ENCODE results near the gene NTN3.

NTN3 gene

DNA sequence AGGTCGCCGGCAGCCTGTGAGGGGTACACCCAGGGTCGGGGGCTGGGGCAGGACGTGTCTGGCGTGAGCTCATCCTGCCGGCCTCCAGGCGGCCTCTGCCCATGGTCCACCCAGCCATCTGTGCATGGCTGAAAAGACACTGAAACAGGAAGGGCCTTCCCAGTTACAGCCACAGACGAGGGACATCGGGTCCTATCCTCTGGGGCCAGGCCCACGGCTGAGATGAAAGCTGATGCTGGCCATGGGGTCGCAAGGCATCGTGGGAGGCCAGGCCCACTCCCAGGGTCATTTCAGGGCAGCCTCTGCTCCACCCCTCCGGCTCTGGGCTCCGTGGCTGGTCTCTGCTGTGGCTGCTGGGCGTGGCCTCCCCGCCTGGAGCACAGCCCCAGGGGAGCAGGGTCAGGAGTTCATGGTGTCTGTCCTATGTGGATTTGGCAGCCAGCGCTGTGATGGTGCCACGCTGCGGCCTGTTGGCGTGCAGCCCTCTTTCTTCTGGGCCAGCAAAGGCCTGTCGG is 26.1 kb downstream of the NTN3 start:
- no peak for DNase-seq (ENCODE audit: low read depth)

DNA sequence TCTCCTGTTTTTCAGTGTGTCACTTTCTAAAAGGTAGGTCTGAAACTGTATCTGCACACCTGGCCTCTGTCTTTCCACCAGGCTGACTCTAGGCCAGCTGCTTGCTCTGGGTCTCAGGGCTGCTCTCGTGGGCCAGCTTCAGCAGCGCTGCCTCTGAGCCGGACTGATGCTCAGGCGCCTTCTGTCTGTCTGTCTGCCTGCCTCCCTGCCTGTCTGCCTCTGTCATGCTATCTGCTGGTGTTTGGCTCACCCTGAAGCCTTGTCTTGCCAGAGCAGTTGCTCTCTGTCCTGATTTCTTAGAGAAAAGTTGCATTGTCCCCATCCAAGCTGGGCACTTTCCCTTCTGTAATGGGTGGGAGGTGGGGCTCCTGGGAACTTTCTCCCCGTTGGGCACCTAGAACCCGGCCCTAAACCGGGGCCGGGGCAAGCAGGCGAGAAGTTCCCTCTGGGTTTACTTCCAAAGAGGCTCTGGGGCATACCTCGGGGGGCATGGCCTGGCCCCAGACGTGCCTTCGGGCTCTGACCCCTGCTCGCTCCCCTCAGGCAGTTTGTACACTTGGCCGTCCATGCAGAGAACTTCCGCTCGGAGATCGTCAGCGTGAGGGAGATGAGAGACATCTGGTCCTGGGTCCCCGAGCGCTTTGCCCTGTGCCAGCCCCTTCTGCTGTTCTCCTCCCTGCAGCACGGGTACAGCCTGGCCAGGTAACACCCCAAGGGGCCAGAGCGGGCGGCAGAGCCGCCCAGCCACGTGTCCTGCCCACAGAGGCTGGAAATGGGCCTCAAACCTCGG is 26.8 kb downstream of the NTN3 start:
- DNase-seq (ENCODE audit: low read depth): no peak

GRCh38 chr16:2498531-2499253 is 27.6 kb downstream of the NTN3 start:
- no peak for DNase-seq (ENCODE audit: low read depth)

GRCh38 chr16:2499454-2499853 is 28.4 kb downstream of the NTN3 start:
- no peak for DNase-seq (ENCODE audit: low read depth)

- no peak for DNase-seq (ENCODE audit: low read depth)
Measured at GRCh38 chr16:2499890-2500429, 28.9 kb downstream of the NTN3 start.

DNA sequence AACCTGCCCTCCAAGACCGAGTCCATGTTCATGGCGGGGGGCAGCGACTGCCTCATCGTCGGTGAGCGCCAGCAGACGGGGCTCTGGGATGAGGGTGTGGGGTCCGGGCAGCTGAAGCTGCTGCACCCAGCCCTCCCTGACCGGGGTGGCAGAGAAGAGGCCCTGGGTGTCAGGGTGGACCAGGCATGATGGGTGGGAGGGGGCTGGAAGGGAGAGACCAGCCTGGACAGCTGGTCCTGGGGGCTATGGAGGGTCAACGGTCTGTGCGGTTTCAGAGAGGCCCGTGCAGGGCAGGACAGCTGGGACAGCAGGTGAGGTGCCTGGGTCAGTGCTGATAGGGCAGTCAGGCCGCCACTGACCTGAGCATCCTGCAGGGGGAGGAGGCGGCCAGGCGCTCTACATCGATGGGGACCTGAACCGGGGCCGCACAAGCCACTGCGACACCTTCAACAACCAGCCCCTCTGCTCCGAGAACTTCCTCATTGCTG is 29.4 kb downstream of the NTN3 start:
- DNase-seq (ENCODE audit: low read depth): no peak

DNA sequence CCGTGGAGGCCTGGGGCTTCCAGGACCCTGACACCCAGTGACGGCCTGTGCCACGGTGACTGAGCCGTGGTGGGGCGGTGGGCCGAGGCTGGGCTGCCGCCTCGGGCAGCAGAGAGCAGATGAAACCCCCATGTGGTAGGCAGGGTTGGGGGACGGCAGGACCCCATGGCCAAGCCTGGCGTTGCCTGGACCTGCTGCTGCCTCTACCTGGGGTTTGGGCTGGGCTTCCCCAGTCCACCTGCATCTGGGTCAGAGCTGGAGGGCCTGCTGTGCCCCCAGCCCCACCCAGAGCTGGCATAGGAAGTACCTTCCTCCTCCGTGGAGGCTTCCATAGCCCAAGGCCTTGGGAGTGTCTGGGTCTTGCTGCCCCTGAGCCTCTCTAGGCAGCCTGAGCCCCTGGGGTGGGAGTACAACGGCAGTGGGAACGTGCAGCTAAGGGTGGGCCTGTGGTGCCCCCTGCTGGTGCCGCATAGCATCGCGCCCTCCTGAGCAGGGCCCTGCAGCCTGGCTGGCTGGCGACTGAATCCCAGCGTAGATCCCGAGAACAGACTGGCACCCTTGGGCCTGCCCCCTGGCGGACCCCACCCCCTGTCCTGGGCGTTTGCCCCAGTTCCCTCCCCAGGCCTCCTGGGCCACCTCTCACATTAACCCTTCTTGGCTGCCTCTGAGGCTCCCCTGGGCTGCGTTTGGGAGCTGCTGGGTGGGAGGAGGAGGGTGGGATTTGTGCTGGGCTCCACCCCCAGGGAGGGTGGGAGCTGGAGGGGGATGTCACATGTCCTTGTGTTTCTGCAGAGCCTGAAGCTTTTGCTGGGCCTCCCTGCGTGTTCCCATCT is 30.0 kb downstream of the NTN3 start:
- peak; percentile 75 for DNase-seq (ENCODE audit: low read depth)

DNA sequence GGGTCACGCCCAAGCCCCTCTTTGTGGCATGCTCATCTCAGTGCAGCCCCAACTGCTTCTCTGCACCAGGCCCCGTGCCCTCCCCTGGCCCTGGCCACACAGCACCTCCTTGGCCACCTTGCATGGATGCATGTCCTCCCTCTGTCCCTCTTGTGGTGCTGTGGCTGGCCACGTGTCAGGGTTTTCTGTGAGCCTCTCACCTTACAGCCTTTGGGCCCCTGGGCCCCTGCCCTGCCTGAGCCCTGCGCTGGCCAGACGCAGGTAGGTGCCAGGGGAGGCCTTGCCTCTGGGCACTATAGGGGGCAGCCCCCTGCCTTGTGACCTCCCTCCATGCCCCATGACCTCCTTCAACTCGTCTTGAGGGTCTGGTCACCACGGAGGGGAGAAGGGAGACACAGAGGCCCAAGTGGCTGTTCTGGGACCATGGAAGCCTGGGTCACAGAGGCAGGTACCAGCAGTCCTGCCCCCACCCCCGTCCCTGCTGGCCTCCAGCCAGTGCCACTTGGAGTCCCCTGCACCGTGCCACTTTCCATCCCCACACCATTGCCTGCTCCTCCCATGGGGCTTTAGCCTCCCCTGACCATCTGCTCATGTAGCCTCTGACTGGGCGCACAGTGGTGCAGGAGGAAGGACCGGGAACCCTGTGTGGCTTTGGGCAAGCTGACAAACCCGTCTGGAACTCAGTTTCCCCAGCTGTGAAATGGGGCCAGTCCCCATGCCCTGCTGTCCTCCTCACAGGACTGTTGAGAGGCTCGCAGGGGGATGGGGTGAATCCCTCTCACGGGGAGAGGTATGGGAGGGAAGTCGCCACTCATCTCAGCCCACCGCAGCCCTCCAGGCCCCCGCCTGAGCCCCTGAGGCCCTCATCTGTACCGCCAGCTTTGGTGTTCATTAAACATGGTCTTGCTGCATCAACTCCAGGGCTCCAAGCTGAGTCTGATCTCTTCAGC is 31.1 kb downstream of the NTN3 start:
- no peak for DNase-seq (ENCODE audit: low read depth)

GRCh38 chr16:2505695-2506094 is 34.6 kb downstream of the NTN3 start:
- no peak for DNase-seq (ENCODE audit: low read depth)

DNA sequence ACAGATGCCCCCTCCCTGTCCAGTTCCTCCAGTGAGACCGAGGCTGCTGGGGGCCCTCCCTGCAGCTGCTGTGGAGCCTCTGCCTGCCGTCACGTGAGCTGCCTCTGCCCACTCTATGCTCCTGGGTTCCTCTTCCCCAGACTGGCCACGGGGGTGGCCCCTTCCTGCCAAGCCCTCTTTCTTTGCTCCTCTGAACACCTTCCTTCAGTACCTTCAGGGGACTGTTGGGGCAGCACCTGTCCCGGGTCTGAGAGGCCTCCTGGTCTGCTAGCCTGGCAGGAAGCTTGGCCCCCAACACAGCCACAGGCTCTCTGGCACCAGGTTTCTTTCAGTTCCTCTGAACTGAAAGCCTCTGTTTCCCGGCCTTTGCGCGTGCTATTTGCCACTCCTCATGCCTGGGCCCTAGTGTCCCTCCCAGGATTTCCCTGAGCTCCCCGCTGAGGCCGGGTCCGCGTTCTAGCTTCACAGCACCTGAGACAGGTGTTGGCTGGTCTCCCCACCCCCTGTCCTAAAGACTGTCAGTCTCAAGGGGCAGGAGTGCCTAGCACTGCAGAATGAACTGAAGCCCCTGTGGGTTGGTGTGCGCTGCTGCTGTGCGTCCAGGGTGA is 36.1 kb downstream of the NTN3 start:
- DNase-seq (ENCODE audit: low read depth): no peak

DNA sequence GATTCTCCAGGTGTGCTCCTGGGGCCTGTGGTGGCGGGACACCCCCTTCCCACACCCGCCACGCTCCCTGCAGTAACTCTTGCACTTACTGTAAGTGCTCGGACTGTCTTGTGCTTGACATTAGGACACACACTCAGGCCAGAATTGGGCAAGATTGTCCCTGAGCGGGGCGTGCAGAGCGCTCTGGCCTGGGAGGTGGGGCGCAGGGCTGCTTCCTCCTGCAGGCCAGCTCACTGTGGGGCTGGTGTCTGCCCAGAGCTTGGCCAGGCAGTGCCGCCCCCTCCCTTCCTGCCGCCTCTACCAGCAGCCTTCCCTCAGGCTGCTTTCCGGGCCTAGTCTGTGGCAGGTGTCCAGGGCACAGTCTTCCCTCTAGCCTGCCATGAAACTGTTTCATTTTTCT is 36.6 kb downstream of the NTN3 start:
- no peak for DNase-seq (ENCODE audit: low read depth)

GRCh38 chr16:2508722-2509400 is 37.8 kb downstream of the NTN3 start:
- DNase-seq (ENCODE audit: low read depth): no peak

- DNase-seq (ENCODE audit: low read depth): peak; percentile 66
Measured at GRCh38 chr16:2511128-2511800, 40.2 kb downstream of the NTN3 start.

DNA sequence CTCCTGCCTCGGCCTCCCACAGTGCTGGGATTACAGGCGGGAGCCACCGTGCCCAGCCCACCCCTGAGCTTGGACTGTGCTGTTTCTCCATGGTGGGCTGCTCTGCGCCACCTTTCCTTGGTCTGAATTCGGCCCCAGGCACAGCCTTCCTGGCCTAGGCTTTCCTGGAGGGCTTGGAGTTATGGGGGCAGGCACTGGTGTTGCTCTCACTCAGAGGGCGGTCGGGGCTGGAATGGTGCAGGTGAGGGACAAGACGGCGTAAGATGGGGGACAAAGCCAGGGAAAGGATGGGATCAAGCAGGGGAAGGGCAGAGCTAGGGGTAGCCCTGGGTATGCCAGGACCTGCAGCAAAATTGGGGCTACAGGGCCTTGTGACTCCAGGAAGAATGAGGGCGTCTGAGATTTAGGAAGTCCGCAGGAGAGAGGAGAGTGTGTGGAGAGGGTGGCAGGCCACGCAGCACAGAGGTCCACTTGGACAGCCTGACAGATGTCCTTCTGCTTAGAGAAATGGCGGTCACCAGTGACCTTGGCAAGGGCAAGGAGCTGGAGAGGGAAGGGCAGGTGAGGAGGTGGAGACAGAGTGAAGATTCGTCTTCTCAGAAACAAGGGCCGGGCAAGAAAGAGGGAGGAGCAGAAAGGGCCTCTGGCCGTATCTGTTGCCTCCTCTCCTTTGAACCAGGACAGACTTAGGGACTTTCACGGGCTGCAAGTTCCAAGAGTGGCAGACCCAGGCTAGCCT is 41.1 kb downstream of the NTN3 start:
- no peak for DNase-seq (ENCODE audit: low read depth)

- DNase-seq (ENCODE audit: low read depth): no peak
Measured at GRCh38 chr16:2512735-2513404, 41.8 kb downstream of the NTN3 start.

DNA sequence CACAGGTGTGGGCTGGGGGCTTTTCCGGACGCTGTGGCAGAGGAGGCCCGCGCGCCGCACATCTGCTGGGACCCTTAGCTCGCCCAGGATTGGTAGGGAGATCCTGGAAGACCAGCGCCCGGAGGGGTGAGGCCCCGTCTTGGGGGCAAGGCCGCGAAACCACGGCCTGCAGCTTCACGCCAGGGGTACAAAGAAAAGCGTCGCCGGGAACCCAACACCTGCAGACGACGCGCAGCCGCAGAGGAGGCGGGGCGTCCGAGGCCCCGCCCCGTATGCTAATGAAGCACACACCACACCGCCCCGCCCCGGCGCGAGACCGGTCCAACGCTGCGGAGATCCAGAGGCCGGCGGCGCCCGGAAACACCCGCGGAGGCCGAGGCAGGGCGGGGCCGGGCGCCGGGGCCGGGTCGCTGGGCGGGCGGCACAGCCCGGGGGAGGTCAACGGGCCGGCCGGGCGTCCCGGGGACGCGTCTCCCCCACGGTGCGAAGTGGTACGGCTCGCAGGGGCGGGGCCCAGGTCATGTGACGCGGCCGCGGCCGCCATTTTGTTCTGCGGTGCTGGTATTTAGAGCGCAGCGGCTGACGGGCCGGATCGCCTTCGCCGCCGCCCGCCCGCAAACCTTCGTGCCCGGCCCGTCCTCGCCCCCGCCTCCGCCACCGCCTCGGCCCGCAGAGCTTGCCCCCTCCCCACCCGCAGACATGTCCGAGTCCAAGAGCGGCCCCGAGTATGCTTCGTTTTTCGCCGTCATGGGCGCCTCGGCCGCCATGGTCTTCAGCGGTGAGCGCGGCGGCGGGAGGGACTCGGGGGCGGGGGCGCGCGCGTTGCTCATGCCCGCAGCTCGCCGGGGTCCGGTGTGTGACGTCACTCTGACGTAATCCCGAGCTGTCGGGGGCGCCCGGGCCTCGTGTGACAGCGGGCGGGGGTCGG is 42.6 kb downstream of the NTN3 start, which contains the start of gene ATP6V0C:
TSS of gene ATP6V0C (plus strand) at position 548 of the 928 bp plus-strand sequence. CDS start at position 700, 152 bp downstream.
- DNase-seq (ENCODE audit: low read depth): peak; percentile 86
